IMR-90 (cell line): ENCODE measurements around the gene RYR2. TPM values are rescaled to one million over a fixed set of nuclear protein-coding genes. Genes with fewer than 3 reads are reported as not detected.

Source experiments
- ATAC-seq: fragments of 200-7000 bp; cut with Tn5 transposase; 2 replicates; pipeline ENCODE4 v1.9.1; 2020; ENCODE audit warnings: low read depth, mild to moderate bottlenecking, moderate library complexity
- BruUV-seq: library from RNA; stranded (reverse); fragments of 400-500 nt; replicated peaks from 2 replicates; lab custom pipeline; 2021; lab: Mats Ljungman, UMichigan
- CTCF ChIA-PET: fragments of 300-600 bp; formaldehyde crosslinking; extraction: SDS; loops from one replicate; lab custom pipeline; 2021; ENCODE audit warnings: antibody characterized with exemption; lab: Yijun Ruan, JAX
- POLR2A ChIA-PET: fragments of 300-600 bp; sonication (Branson Sonifier 250); formaldehyde crosslinking; loops from one replicate; lab custom pipeline; 2022; ENCODE audit warnings: antibody characterized with exemption; ENCODE audit not compliant: unreplicated experiment; lab: Charles Lee
- DNase-seq: peaks from one replicate; pipeline ENCODE4 v3.0.0; 2013
- H2AFZ ChIP-seq: replicated peaks from 2 replicates; pipeline ENCODE3; 2013; ENCODE audit warnings: low read length, mild to moderate bottlenecking; ENCODE audit not compliant: poor library complexity
- H2AK5ac ChIP-seq: 2 replicates; pipeline ENCODE4 v1.6.1; 2013; ENCODE audit warnings: low read depth, low read length, inconsistent platforms
- H2AK9ac ChIP-seq: replicated peaks from 2 replicates; pipeline ENCODE3; 2013; ENCODE audit warnings: mild to moderate bottlenecking, low read depth, low read length, moderate library complexity; ENCODE audit not compliant: poor library complexity
- H2BK120ac ChIP-seq: 2 replicates; pipeline ENCODE4 v1.6.1; 2013; ENCODE audit warnings: low read depth, low read length, inconsistent platforms
- H2BK15ac ChIP-seq: 3 replicates; pipeline ENCODE4 v1.6.1; 2013; ENCODE audit warnings: low read depth, low read length, inconsistent platforms
- H2BK20ac ChIP-seq: 2 replicates; pipeline ENCODE4 v1.6.1; 2013; ENCODE audit warnings: low read depth, mild to moderate bottlenecking, inconsistent platforms, low read length, moderate library complexity
- H2BK5ac ChIP-seq: 2 replicates; pipeline ENCODE4 v1.6.1; 2013; ENCODE audit warnings: mild to moderate bottlenecking, low read depth, low read length, inconsistent platforms; ENCODE audit not compliant: poor library complexity, severe bottlenecking
- H3K14ac ChIP-seq: replicated peaks from 2 replicates; pipeline ENCODE4 v1.6.1; 2013; ENCODE audit warnings: low read depth, low read length, inconsistent platforms
- H3K18ac ChIP-seq: 2 replicates; pipeline ENCODE4 v1.6.1; 2013; ENCODE audit warnings: low read depth, low read length, control low read depth
- H3K23ac ChIP-seq: 2 replicates; pipeline ENCODE4 v1.6.1; 2013; ENCODE audit warnings: low read depth, low read length, inconsistent platforms
- H3K27ac ChIP-seq: 2 replicates; pipeline ENCODE4 v1.5.1; 2013; ENCODE audit warnings: mild to moderate bottlenecking, control low read depth, low read length; ENCODE audit not compliant: insufficient read depth
- H3K27me3 ChIP-seq: 2 replicates; pipeline ENCODE4 v1.6.1; 2013; ENCODE audit warnings: low read length; ENCODE audit not compliant: control insufficient read depth, insufficient read depth
- H3K36me3 ChIP-seq: 2 replicates; pipeline ENCODE4 v1.6.1; 2013; ENCODE audit warnings: low read length, mixed read lengths; ENCODE audit not compliant: control insufficient read depth, insufficient read depth
- H3K4ac ChIP-seq: 2 replicates; pipeline ENCODE4 v1.6.1; 2013; ENCODE audit warnings: low read depth, low read length, inconsistent platforms
- H3K4me1 ChIP-seq: 2 replicates; pipeline ENCODE4 v1.6.1; 2013; ENCODE audit warnings: low read length, mixed read lengths; ENCODE audit not compliant: control insufficient read depth, insufficient read depth
- H3K4me2 ChIP-seq: 2 replicates; pipeline ENCODE4 v1.6.1; 2013; ENCODE audit warnings: low read depth, mild to moderate bottlenecking, control low read depth, low read length, moderate library complexity
- H3K4me3 ChIP-seq: 2 replicates; pipeline ENCODE4 v1.5.1; 2013; ENCODE audit warnings: low read depth, mild to moderate bottlenecking, control low read depth, low read length, moderate library complexity; ENCODE audit not compliant: insufficient read depth
- H3K56ac ChIP-seq: 2 replicates; pipeline ENCODE4 v1.6.1; 2013; ENCODE audit warnings: low read length, inconsistent platforms; ENCODE audit not compliant: insufficient read depth; ENCODE audit errors: extremely low read depth
- H3K79me1 ChIP-seq, 2 experiments: 2 replicates each; pipeline ENCODE4 v1.6.1; 2013; ENCODE audit warnings: low read length in 2 of 2, inconsistent platforms in 1 of 2, low read depth in 1 of 2
- H3K9ac ChIP-seq: 2 replicates; pipeline ENCODE4 v1.6.1; 2013; ENCODE audit warnings: low read depth, low read length, control low read depth
- H3K9me1 ChIP-seq: 2 replicates; pipeline ENCODE4 v1.6.1; 2013; ENCODE audit warnings: low read length, inconsistent platforms; ENCODE audit not compliant: insufficient read depth
- H3K9me3 ChIP-seq: 2 replicates; pipeline ENCODE4 v1.6.1; 2013; ENCODE audit warnings: low read length; ENCODE audit not compliant: control insufficient read depth, insufficient read depth
- H4K20me1 ChIP-seq: 2 replicates; pipeline ENCODE4 v1.6.1; 2013; ENCODE audit warnings: low read length, inconsistent platforms; ENCODE audit not compliant: insufficient read depth
- H4K5ac ChIP-seq: 2 replicates; pipeline ENCODE4 v1.6.1; 2013; ENCODE audit warnings: mild to moderate bottlenecking, low read depth, low read length, control low read depth
- H4K8ac ChIP-seq, 2 experiments: 2 replicates each; pipeline ENCODE4 v1.6.1; 2013; ENCODE audit warnings: low read depth in 2 of 2, low read length in 2 of 2, control low read depth in 1 of 2, inconsistent platforms in 1 of 2
- H4K91ac ChIP-seq: 2 replicates; pipeline ENCODE4 v1.6.1; 2013; ENCODE audit warnings: low read depth, low read length, inconsistent platforms; ENCODE audit not compliant: insufficient read depth
- BHLHE40 ChIP-seq: fragments of 150-350 bp; IDR thresholded peaks from 2 replicates; pipeline ENCODE4 v1.6.1; 2016; ENCODE audit warnings: mild to moderate bottlenecking, low read depth, low read length
- CEBPB ChIP-seq: IDR thresholded peaks from 2 replicates; pipeline ENCODE4 v1.6.1; 2012; ENCODE audit warnings: low read depth, low read length, improper control_type of control experiment
- CHD1 ChIP-seq: IDR thresholded peaks from 2 replicates; pipeline ENCODE4 v1.6.1; 2012; ENCODE audit warnings: low read depth, low read length, improper control_type of control experiment
- FOS ChIP-seq: fragments of 150-350 bp; IDR thresholded peaks from 2 replicates; pipeline ENCODE4 v1.6.1; 2016; ENCODE audit warnings: low read depth, low read length
- MAFK ChIP-seq: IDR thresholded peaks from 2 replicates; pipeline ENCODE4 v1.6.1; 2012; ENCODE audit warnings: low read depth, low read length, improper control_type of control experiment
- MAZ ChIP-seq: IDR thresholded peaks from 2 replicates; pipeline ENCODE4 v1.6.1; 2012; ENCODE audit warnings: low read depth, mild to moderate bottlenecking, low read length, improper control_type of control experiment, moderate library complexity, borderline replicate concordance
- MXI1 ChIP-seq: IDR thresholded peaks from 2 replicates; pipeline ENCODE4 v1.6.1; 2012; ENCODE audit warnings: low read depth, mild to moderate bottlenecking, low read length, moderate library complexity, borderline replicate concordance
- NFE2L2 ChIP-seq: fragments of 150-350 bp; IDR thresholded peaks from 2 replicates; pipeline ENCODE4 v1.6.1; 2016; ENCODE audit warnings: low read depth, mild to moderate bottlenecking, low read length
- POLR2A ChIP-seq: IDR thresholded peaks from 2 replicates; pipeline ENCODE4 v1.6.1; 2012; ENCODE audit warnings: mild to moderate bottlenecking, low read depth, low read length
- RAD21 ChIP-seq: IDR thresholded peaks from 2 replicates; pipeline ENCODE4 v1.6.1; 2012; ENCODE audit warnings: low read length, improper control_type of control experiment
- RCOR1 ChIP-seq: IDR thresholded peaks from 2 replicates; pipeline ENCODE4 v1.6.1; 2012; ENCODE audit warnings: mild to moderate bottlenecking, low read length, improper control_type of control experiment; ENCODE audit not compliant: insufficient replicate concordance
- RFX5 ChIP-seq: IDR thresholded peaks from 2 replicates; pipeline ENCODE4 v1.8.0; 2012; ENCODE audit warnings: low read depth, mild to moderate bottlenecking, low read length, moderate library complexity
- SMC3 ChIP-seq: fragments of 150-350 bp; IDR thresholded peaks from 2 replicates; pipeline ENCODE4 v1.6.1; 2016; ENCODE audit warnings: low read depth, mild to moderate bottlenecking, antibody characterized with exemption, low read length, moderate library complexity
- WGBS, 2 experiments: methylation state at CpG; one replicate each; pipeline versions ENCODE4 v1.1.5 to v1.1.7; 2013; ENCODE audit warnings: missing lambda C conversion rate in 2 of 2; ENCODE audit not compliant: insufficient read length in 1 of 2; ENCODE audit errors: extremely low coverage in 2 of 2; 5-methylcytosine and 5-hydroxymethylcytosine counted together
- dilution Hi-C: fragments of 300-500 bp; cut with HindIII; formaldehyde crosslinking; loops from one replicate; pipeline ENCODE4 v1.14.3; 2018; ENCODE audit warnings: low sequenced_read_pairs; ENCODE audit not compliant: unreplicated experiment
- in situ Hi-C: fragments of 300-500 bp; cut with MboI; formaldehyde crosslinking; loops from 3 replicates; pipeline ENCODE4 v1.14.3; 2019; ENCODE audit warnings: low sequenced_read_pairs, inconsistent platforms, mixed read lengths
- intact Hi-C: fragments of 100-400 bp; cut with micrococcal nuclease; formaldehyde crosslinking; loops from 2 replicates; pipeline ENCODE4 v1.10.0; 2022
- polyA plus RNA-seq, 3 experiments: library from polyadenylated mRNA; depleted of rRNA; stranded (reverse); fragments of >200 nt; gene quantifications; 2 replicates each; pipeline ENCODE4 v1.2.3, GENCODE V29; 2012; ENCODE audit warnings: low replicate concordance in 1 of 3
- total RNA-seq: library from RNA; depleted of rRNA; stranded (reverse); fragments of >200 nt; gene quantifications from 2 replicates; pipeline ENCODE4 v1.2.3, GENCODE V29; 2012
- TF ChIP-seq, protein P1 (sequence below): fragments of 150-350 bp; IDR thresholded peaks from 2 replicates; pipeline ENCODE4 v1.6.1; 2017; ENCODE audit warnings: mild to moderate bottlenecking, antibody characterized with exemption, low read length, low read depth
- TF ChIP-seq, protein P2 (sequence below): conservative IDR thresholded peaks from 2 replicates; pipeline ENCODE4 v1.5.1; 2012; ENCODE audit warnings: mild to moderate bottlenecking, low read depth, low read length, improper control_type of control experiment
- TF ChIP-seq, protein P3 (sequence below): fragments of 150-350 bp; IDR thresholded peaks from 2 replicates; pipeline ENCODE4 v1.6.1; 2016; ENCODE audit warnings: low read depth, mild to moderate bottlenecking, low read length, moderate library complexity, borderline replicate concordance

Gene RYR2
- total and polyA plus RNA-seq, 2 of the 4 experiments (the other 2 are of a cell fraction), result not detected

DNA sequence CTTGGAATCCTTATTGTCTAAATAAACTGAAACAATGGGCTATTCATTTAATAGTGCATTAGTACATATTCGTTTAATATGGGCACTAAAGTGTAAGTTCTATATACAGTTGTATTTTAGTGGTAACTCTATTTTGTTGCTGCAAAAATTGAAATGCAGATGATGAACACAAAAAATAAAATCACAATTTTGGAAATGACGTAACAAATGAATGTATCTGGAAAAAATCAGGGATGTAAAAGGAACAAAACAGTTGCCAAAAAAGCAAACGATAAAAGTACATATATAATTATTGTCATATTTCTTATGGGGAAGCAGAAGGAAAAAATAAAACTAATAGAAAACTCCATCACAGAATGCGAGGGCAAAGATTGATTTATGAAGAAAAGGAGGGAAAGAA lies 254.9 kb downstream of the RYR2 start:
- Histone ChIP-seq H2BK20ac (no peak overlapping the region), H3K27me3 (no peaks in the 10 kb centered on the region), H4K20me1 (no peaks in the 10 kb centered on the region), H2BK5ac (no peak overlapping the region), H2BK15ac (no peak overlapping the region), H3K4me2 (no peak overlapping the region), H3K79me1 (no peaks in the 10 kb centered on the region), H3K27ac (no peak overlapping the region), H3K9ac (no peak overlapping the region), H3K18ac (no peak overlapping the region), H4K8ac (no peak overlapping the region), H3K4me3 (no peak overlapping the region), H3K36me3 (no peaks in the 10 kb centered on the region), H3K14ac (no peak overlapping the region), H3K4me1 (no peaks in the 10 kb centered on the region), H2AK5ac (no peak overlapping the region), H2AFZ (no peak overlapping the region), H3K9me3 (no peaks in the 10 kb centered on the region), H3K56ac (no peak overlapping the region), H2AK9ac (no peak overlapping the region), H3K9me1 (no peaks in the 10 kb centered on the region), H3K23ac (no peak overlapping the region), H4K5ac (no peak overlapping the region), H4K91ac (no peak overlapping the region), H3K4ac (no peak overlapping the region), H2BK120ac (no peak overlapping the region)
- no TSS peak for BruUV-seq
- ATAC-seq, result no peak
- POLR2A ChIA-PET, result no interaction called here
- no peak for DNase-seq
- CTCF ChIA-PET, result no interaction called here
- TF ChIP-seq CEBPB (no peak), FOS (no peak), MAZ (no peak), RFX5 (no peak), NFE2L2 (no peak), RAD21 (no peak), BHLHE40 (no peak), CHD1 (no peak), MAFK (no peak), POLR2A (no peak), SMC3 (no peak), MXI1 (no peak), RCOR1 (no peak)
- TF ChIP-seq, protein P1, sequence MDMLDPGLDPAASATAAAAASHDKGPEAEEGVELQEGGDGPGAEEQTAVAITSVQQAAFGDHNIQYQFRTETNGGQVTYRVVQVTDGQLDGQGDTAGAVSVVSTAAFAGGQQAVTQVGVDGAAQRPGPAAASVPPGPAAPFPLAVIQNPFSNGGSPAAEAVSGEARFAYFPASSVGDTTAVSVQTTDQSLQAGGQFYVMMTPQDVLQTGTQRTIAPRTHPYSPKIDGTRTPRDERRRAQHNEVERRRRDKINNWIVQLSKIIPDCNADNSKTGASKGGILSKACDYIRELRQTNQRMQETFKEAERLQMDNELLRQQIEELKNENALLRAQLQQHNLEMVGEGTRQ, result no peak
- TF ChIP-seq, protein P2, sequence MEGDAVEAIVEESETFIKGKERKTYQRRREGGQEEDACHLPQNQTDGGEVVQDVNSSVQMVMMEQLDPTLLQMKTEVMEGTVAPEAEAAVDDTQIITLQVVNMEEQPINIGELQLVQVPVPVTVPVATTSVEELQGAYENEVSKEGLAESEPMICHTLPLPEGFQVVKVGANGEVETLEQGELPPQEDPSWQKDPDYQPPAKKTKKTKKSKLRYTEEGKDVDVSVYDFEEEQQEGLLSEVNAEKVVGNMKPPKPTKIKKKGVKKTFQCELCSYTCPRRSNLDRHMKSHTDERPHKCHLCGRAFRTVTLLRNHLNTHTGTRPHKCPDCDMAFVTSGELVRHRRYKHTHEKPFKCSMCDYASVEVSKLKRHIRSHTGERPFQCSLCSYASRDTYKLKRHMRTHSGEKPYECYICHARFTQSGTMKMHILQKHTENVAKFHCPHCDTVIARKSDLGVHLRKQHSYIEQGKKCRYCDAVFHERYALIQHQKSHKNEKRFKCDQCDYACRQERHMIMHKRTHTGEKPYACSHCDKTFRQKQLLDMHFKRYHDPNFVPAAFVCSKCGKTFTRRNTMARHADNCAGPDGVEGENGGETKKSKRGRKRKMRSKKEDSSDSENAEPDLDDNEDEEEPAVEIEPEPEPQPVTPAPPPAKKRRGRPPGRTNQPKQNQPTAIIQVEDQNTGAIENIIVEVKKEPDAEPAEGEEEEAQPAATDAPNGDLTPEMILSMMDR, result no peak
- TF ChIP-seq, protein P3, sequence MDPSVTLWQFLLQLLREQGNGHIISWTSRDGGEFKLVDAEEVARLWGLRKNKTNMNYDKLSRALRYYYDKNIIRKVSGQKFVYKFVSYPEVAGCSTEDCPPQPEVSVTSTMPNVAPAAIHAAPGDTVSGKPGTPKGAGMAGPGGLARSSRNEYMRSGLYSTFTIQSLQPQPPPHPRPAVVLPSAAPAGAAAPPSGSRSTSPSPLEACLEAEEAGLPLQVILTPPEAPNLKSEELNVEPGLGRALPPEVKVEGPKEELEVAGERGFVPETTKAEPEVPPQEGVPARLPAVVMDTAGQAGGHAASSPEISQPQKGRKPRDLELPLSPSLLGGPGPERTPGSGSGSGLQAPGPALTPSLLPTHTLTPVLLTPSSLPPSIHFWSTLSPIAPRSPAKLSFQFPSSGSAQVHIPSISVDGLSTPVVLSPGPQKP, result no peak
- WGBS, 2 experiments, result no CpG with 5 or more reads among the region's 4 CpGs
- intact Hi-C loops (no loop called here), in situ Hi-C loops (no loop called here), dilution Hi-C loops (no loop called here)
